ENCODE measurements around the gene KPNA2. TPM values are rescaled to one million over a fixed set of nuclear protein-coding genes. Genes with fewer than 3 reads are reported as not detected.
A peak's percentile ranks its signal among the peaks of the same experiment; 100 is the strongest.

KPNA2 gene
- total and polyA plus RNA-seq, 2 of the 13 experiments (the other 11 are each of a cell fraction or from before 2014, with no cell fraction given), result 111 to 305 TPM

GRCh38 chr17:68015081-68015723 is 20.3 kb upstream of the KPNA2 start (continued):
- TF ChIP-seq BCL3 (CRISPR knock-in tag; IDR thresholded peaks at IDR 0.05) (no peak), SAP130 (CRISPR knock-in tag; IDR thresholded peaks at IDR 0.05; ENCODE audit: low read depth) (0 out of 2 replicates have a peak, but pooled peaks have one; percentile 12), SNAI1 (CRISPR knock-in tag; IDR thresholded peaks at IDR 0.05; ENCODE audit: borderline replicate concordance) (no peak), SNAPC2 (CRISPR knock-in tag; IDR thresholded peaks at IDR 0.05) (no peak), EP300 (IDR thresholded peaks at IDR 0.05; ENCODE audit: low read depth in 2 of 2, low read length in 2 of 2) (no peak), EP300 (CRISPR knock-in tag; IDR thresholded peaks at IDR 0.05; ENCODE audit: borderline replicate concordance) (no peak), NFE2L2 (IDR thresholded peaks at IDR 0.05; ENCODE audit: low read length) (no peak), IRF2 (CRISPR knock-in tag; IDR thresholded peaks at IDR 0.05) (no peak), KLF11 (CRISPR knock-in tag; IDR thresholded peaks at IDR 0.05) (no peak), ZBTB40 (IDR thresholded peaks at IDR 0.05) (no peak), ZBTB40 (CRISPR knock-in tag; IDR thresholded peaks at IDR 0.05) (no peak), ZNF510 (CRISPR knock-in tag; IDR thresholded peaks at IDR 0.05; ENCODE audit: low read depth) (no peak), STAG1 (CRISPR knock-in tag; IDR thresholded peaks at IDR 0.05) (no peak), ARID4A (CRISPR knock-in tag; IDR thresholded peaks at IDR 0.05; ENCODE audit: borderline replicate concordance) (0 out of 2 replicates have a peak, but pooled peaks have one; percentile 45), ZNF678 (CRISPR knock-in tag; IDR thresholded peaks at IDR 0.05) (no peak), ZNF747 (CRISPR knock-in tag; IDR thresholded peaks at IDR 0.05; ENCODE audit: borderline replicate concordance) (no peak)

Measured in HepG2 (cell line).